ENCODE data around the gene OR2AG2.

Gene OR2AG2

DNA sequence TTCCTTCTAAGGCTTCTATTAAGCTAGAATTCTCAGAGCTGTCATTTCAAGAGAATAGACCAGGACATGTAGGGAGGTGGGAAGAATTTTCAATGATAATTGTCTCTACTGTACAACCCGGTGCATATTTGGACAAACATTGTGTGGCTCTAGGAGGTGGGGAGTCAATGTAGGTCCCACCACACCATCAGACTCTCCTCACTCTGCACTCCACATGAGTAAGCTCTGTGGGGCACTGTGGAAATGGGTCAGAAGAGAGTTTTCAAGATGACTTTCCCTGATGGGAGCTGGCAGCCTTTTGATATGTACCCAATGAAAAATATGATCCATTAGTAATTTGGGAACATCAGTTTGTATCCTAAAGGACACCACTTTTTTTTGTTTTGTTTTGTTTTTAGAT, 33.2 kb downstream of the OR2AG2 start:
- DNase-seq (ENCODE audit: low read depth), result no peak

DNA sequence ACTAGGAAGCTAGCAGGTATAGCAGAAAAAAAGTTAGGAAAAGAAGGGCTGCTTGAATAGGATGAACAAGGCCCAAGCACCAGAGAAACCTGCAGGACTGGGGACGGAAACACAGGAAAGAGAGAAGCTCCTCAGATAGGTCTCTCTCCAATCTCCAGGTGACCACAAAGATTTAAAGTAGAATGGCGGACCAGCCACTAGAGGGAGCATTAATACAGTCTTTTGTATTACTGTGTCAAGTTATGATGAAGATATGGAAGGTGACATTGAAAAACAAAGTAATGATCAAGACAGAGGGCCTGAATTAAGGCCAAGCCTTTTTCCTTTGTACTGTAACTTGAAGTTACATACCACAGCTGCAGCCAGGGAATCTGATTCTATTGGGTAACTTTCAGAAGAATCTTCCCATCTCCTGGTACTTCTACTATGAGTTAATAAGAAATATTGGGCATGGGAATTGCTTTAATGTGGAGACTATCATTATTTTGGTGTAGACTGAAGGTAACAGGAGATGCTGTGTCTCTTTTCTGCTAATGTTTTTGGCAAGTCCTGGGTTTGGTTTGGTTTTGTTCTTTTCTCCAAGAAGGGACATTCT, 33.8 kb downstream of the OR2AG2 start:
- DNase-seq (ENCODE audit: low read depth), result no peak

DNA sequence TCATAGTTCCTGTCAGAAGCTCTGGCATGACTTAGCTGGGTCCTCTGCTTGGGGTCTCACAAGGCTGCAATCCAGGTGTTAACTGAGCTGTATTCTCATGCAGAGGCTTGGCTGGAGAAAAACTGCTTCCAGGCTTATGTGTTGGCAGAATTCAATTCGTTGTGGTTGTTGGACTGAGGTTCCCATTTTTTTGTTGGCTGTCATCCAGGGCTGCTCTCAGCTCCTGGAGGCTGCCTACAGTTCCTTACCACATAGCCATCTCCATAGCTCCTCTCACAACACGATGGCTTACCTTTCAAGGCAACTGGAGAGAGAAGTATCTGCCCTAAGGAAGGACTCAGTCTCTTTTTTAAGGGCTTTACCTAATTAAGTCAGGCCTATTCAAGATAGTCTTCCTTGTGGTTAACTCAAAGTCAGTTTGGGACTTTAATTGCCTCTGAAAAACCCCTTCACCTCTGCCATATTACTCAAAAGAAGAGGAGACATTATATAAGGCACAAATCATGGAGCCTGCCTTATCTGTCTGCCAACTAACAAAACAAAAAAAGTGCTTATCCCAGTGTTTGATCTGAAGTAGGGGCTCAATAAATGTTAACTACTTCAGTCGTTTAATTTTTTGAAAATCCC, 35.2 kb downstream of the OR2AG2 start:
- DNase-seq (ENCODE audit: low read depth), result no peak

DNA sequence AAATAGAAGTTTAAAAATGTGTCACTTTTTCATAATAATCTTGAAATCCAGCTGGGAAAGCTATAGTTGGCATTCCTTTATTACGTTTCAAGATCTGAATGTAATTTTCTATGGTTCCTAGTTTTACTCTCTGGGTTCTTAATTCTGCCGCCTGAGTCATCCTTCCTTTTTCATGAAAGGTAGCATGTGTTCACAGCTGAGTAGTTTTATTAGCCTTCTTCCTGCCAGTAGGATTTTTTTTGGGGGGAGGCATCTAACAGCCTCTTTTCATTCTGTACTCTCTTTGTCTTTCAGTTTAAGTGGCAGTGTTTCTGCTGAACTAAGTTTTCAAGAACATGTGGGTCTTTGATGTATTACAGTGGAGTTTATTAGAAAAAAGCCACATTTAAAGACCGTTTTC, 36.5 kb downstream of the OR2AG2 start:
- no peak for DNase-seq (ENCODE audit: low read depth)

DNA sequence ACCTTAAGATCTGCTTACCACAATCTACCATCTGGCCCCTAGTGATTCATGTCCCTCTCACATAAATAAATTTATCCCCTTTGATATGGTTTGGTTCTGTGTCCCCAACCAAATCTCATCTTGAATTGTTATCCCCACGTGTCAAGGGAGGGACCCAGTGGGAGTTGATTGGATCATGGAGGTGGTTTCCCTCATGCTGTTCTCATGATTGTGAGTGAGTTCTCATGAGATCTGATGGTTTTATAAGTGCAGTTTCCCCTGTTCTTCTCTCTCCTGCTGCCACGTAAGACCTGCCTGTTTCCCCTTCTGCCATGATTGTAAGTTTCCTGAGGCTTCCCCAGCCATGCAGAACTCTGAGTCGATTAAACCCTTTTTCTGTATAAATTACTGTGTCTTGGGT, 37.2 kb downstream of the OR2AG2 start:
- no peak for DNase-seq (ENCODE audit: low read depth)

DNA sequence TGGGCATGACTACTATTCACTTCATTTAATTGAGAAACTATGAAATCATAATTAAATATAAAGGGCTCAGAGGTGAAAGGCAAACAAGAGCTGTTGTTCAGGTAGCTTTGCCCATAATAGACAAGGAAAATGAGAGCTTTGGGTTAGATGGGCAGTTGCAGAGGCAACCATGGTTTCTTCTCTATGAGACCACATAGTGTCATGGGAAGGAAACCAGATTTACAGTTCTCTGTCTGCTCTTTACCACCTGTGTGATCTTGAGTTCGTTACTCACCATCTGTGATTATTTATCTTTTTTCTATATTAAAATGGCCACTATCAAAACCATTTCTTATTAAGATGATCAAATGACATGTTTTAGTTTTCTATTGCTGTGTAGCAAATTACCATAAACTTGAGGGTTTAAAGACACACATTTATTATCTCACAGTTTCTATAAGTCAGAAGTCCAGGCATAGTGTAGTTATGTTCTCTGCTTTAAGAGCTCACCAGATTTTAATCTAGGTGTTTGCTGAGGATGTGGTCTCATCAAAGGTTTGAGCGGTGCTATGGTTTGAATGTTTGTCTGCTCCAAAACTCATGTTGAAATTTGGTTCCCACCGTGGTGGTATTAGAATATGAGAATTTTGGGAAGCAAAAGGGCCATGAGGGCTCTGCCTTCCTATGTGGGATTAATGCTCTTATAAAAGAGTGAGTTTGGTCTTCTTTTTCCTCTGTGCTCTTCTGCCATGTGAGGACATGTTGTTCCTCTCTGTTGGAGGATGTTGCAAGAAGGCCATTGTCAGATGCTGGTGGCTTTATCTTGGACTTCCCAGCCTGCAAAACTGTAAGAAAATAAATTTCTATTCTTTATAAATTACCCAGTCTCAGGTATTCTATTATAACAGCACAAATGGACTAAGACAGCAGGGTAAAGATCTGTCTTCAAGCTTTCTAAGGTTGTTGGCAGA, 38.2 kb downstream of the OR2AG2 start:
- DNase-seq (ENCODE audit: low read depth), result no peak

DNA sequence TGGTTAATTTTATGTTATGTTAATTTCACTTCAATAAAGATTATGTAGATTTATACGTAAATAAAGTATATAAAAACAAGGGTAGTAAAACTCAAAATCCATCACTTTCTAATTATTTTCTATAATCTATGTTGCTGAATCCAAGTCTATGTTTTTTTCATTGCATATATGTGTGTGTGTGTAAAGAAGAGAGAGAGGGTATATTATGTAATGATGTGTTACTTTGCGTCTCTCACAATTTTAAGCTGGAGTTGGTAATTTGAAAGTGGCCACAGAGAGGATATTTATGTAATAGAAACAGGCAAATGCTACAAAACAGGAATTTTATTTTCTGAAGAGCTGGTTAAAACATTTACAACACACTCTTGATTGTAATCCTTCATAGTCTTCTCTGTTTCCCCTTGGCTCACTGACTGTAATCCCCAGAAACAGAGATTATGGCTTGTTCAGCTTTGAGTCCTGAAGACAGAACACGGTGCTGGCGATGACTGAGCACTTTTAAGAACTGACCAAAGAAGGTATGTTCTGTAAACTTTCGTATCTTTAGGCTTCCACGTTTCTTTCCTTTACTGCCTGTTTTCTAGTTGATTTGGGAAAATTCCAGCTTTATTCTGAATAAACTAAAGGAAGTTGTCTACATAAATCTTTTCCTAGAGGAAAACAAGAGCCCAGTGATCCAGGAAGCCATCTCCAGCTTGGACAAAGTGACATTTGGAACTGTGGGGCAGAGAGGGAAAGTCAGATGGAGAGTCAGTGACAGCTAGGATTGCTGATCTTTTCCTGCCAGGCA, 43.6 kb downstream of the OR2AG2 start:
- DNase-seq (ENCODE audit: low read depth), result no peak

DNA sequence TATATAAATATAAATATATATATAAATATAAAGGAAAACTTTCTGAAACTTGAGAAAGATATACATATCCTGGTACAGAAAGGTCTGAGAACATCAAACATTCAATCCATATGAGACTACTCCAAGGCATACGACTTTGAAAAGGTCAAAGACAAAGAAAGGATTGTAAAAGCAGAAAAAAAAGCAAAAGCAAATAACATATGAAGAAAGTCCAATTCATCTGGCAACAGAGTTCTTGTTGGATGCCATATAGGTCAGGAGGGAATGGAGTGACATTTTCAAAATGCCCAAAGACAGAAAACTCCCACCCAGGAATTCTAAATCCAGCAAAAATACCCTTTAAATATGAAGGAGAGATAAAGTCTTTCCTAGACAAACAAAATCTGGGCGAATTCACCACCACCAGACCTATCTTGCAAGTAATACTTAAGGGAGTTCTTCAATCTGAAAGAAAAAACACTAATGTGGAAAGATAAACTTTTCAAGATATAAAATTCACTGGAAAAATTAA, 46.3 kb downstream of the OR2AG2 start:
- DNase-seq (ENCODE audit: low read depth), result no peak

DNA sequence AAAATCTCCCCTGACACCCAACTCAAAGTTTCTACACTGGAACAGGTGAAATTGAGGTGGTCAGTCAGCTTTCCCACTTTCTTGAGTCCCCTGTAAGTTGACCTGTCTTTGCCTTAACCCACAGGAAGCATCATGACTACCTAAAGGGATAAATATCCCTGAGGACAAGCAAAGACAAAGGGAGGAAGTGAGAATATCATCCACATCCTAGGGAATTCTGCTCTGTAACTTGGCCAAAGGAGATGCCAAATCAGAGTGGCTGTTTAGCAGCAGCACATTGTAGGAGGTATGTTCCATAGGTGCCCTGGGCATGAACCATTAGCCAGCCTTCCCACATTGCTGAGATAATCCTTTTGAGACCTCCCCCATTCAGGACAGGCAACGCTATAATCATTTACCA, 47.8 kb downstream of the OR2AG2 start:
- DNase-seq (ENCODE audit: low read depth), result no peak

DNA sequence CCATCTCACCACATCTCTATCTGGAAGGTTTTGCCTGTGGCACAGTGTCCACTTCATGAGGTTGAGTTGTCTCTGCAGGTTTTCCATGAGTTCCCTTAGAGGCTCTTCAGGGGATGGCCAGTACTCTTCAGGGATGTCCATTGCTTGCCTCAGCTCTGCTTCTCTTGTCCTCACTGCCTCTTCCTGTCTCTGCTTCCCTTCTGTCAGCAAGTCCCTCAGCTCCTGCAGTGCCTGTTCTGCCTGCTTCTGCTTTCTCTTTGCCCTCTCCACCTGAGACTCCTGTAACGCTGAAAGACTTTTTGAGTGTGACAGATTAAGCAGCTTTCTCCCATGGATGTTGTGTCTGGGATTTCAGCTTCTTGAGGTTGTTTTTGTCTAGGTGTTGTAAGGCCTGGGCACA, 50.4 kb downstream of the OR2AG2 start:
- DNase-seq (ENCODE audit: low read depth), result no peak

DNA sequence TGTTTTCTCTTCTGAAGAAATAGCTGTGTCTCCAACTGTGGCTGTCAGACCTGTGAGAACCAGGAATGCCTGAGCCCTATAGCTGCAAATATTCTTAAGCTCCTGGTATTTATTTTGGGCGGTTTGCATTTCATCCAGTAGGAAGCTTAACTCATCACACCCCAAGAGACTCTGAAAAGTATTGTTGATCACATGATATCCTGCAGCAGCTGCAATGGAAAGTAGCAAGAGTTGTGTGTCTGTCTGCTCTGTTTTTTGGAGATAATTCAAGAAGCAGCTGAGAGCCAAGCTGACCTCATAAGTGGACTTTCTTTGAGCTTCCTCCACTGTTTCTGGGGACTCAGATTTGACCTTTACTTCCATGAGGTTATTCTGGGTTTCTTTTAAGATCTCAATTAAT, 52.2 kb downstream of the OR2AG2 start:
- no peak for DNase-seq (ENCODE audit: low read depth)

DNA sequence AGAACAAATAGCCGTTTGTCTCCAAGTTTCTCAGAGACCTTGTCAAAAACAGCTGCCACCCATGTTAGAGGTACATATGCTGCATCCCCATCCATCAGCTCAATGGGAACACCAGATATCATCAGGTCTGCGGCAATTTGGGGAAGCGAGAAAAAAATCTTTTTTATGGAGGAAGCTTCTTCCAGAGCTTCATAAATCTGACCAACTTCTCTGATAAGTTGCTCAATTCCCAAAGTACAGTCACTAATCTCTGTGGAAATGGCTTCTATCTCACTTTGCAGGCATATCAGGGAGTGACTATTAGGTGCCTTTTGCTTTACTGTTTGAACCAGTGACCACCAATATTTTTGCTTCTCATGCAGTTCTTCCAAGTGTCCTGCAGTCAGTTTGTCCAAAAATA, 54.4 kb downstream of the OR2AG2 start:
- DNase-seq (ENCODE audit: low read depth), result no peak

All from stimulated activated CD8-positive, alpha-beta memory T cell treated with anti-CD3 and anti-CD28 coated beads, Interleukin-15, amount 100 ng/mL, for 24 hours (primary cell).